Lung (tissue), 12 donors: ENCODE results near the gene CLCF1. TPM values are rescaled to one million over a fixed set of nuclear protein-coding genes. Genes with fewer than 3 reads are reported as not detected.
A peak's percentile ranks its signal among the peaks of the same experiment; 100 is the strongest.

ENCODE experiments used
- ATAC-seq: fragments of 200-7000 bp; cut with Tn5 transposase; one replicate; pipeline ENCODE4 v1.9.1; 2020; ENCODE audit warnings: moderate number of reproducible peaks; ENCODE audit not compliant: insufficient read depth, low FRiP score
- DNase-seq, 3 donors: peaks; one replicate each; pipeline ENCODE4 v3.0.0-alpha.2; 2013 to 2017
- H3K27ac ChIP-seq, 2 donors: one replicate each; pipeline ENCODE4 v1.5.1; 2013; ENCODE audit warnings: mild to moderate bottlenecking in 2 of 2, moderate library complexity in 2 of 2, control low read depth in 1 of 2, inconsistent platforms in 1 of 2, low read depth in 1 of 2, low read length in 1 of 2
- H3K27me3 ChIP-seq, 3 donors: one replicate each; pipeline ENCODE4 v1.5.1; 2013; ENCODE audit warnings: low read length in 2 of 3; ENCODE audit not compliant: control insufficient read depth in 3 of 3, insufficient read depth in 3 of 3
- H3K36me3 ChIP-seq, 4 donors: one replicate each; pipeline ENCODE4 v1.5.1; 2013; ENCODE audit warnings: low read length in 4 of 4, mild to moderate bottlenecking in 1 of 4, moderate library complexity in 1 of 4; ENCODE audit not compliant: control insufficient read depth in 4 of 4, insufficient read depth in 4 of 4
- H3K4me1 ChIP-seq, 5 donors: one replicate each; pipeline ENCODE4 v1.5.1; 2013; ENCODE audit warnings: low read length in 5 of 5, mild to moderate bottlenecking in 2 of 5, moderate library complexity in 1 of 5; ENCODE audit not compliant: control insufficient read depth in 5 of 5, insufficient read depth in 5 of 5
- H3K4me3 ChIP-seq: one replicate; pipeline ENCODE4 v1.5.1; 2013; ENCODE audit warnings: mild to moderate bottlenecking, control low read depth, moderate library complexity
- H3K9ac ChIP-seq, 2 donors: one replicate each; pipeline ENCODE4 v1.5.1; 2013; ENCODE audit warnings: low read length in 2 of 2, control low read depth in 1 of 2; ENCODE audit not compliant: insufficient read depth in 1 of 2
- H3K9me3 ChIP-seq, 4 donors: one replicate each; pipeline ENCODE4 v1.5.1; 2013; ENCODE audit warnings: low read length in 3 of 4, mild to moderate bottlenecking in 1 of 4, moderate library complexity in 1 of 4; ENCODE audit not compliant: control insufficient read depth in 4 of 4, insufficient read depth in 3 of 4
- CTCF ChIP-seq: IDR thresholded peaks from 2 replicates; pipeline ENCODE4 v1.5.1; 2012; ENCODE audit warnings: mild to moderate bottlenecking; ENCODE audit errors: control extremely low read depth, extremely low read depth
- WGBS, 2 donors: extraction: QIAGEN DNeasy Blood & Tissue Kit; methylation state at CpG; one replicate each; pipeline ENCODE4 v1.1.7; 2013; 5-methylcytosine and 5-hydroxymethylcytosine counted together
- polyA plus RNA-seq, 2 donors: library from polyadenylated mRNA; stranded (reverse); fragments of 200-250 nt; gene quantifications; one replicate each; pipeline ENCODE4 v1.2.1, GENCODE V29; 2013
- total RNA-seq, 2 donors: library from RNA; depleted of rRNA in 1 of 2; stranded (reverse); fragments of >200 nt in 1 of 2; gene quantifications; one replicate each; pipeline ENCODE4 v1.2.1, GENCODE V29; 2014 to 2021
- donor health status: control.
- donor health status: control.
- donor health status: Bipolar disorder and iron deficiency.
- donor health status: healthy.
- donor health status: DM: yes; HTN: yes; CAD: no.

CLCF1 gene
- total and polyA plus RNA-seq, 4 donors = 3.5 to 10.0 (median 8.7) TPM

GRCh38 chr11:67356387-67356863, 17.0 kb downstream of the CLCF1 start:
- Histone ChIP-seq H3K4me3 (no peak overlapping the region), H3K36me3 (peaks cover 0 to 1% (median 0%) of the 10 kb centered on the region in 4 donors), H3K9ac (no peak overlapping the region), H3K27ac (peak overlapping the region in 1 of 2 donors; percentile 97), H3K9me3 (no peaks in the 10 kb centered on the region), H3K4me1 (peaks cover 0 to 44% (median 17%) of the 10 kb centered on the region in 5 donors), H3K27me3 (no peaks in the 10 kb centered on the region)
- WGBS, 2 donors = 43 to 71% methylated on average over 4 of the region's 4 CpGs
- DNase-seq (no peak), ATAC-seq (no peak)
- no peak for TF ChIP-seq CTCF

- TF ChIP-seq CTCF = no peak
- peaks cover 0 to 46% (median 19%) of the 10 kb centered on the region in 5 donors for H3K4me1 ChIP-seq
- no peaks in the 10 kb centered on the region for H3K27me3 ChIP-seq
- ATAC-seq = no peak
- no peak overlapping the region for H3K9ac ChIP-seq
- peaks cover 0 to 3% (median 0%) of the 10 kb centered on the region in 4 donors for H3K36me3 ChIP-seq
- DNase-seq = no peak
- H3K9me3 ChIP-seq = no peaks in the 10 kb centered on the region
- no peak overlapping the region for H3K4me3 ChIP-seq
- WGBS, 2 donors = 82 to 90% methylated on average over 4 of the region's 4 CpGs
- H3K27ac ChIP-seq = peak overlapping the region; percentile 76 to 97
Measured at GRCh38 chr11:67355794-67356386, 17.5 kb downstream of the CLCF1 start.

- peak overlapping the region; percentile 76 to 97 for H3K27ac ChIP-seq
- ATAC-seq (no peak), DNase-seq (no peak)
- H3K9ac ChIP-seq = no peak overlapping the region
- H3K27me3 ChIP-seq = no peaks in the 10 kb centered on the region
- H3K4me1 ChIP-seq = peaks cover 0 to 46% (median 19%) of the 10 kb centered on the region in 5 donors
- WGBS, 2 donors = 79 to 98% methylated on average over 11 of the region's 11 CpGs
- peaks cover 0 to 3% (median 0%) of the 10 kb centered on the region in 4 donors for H3K36me3 ChIP-seq
- no peak for TF ChIP-seq CTCF
- no peaks in the 10 kb centered on the region for H3K9me3 ChIP-seq
- no peak overlapping the region for H3K4me3 ChIP-seq
Measured at GRCh38 chr11:67355023-67355793, 18.2 kb downstream of the CLCF1 start.
